Activated CD8-positive, alpha-beta memory T cell treated with anti-CD3 and anti-CD28 coated beads for 1 hour (primary cell): ENCODE measurements around the gene KRTAP10-11.
"Not testable (repeated sequence)": the region's sequence is repeated elsewhere in the genome, so short reads cannot be mapped to it uniquely, and the experiment has no call there.

Source experiments
- DNase-seq, 2 donors: peaks; one replicate each; pipeline ENCODE4 v3.0.0-alpha.2; 2020; ENCODE audit warnings: low read depth in 1 of 2; ENCODE audit errors: extremely low read depth in 1 of 2

Gene KRTAP10-11

GRCh38 chr21:44661567-44661966, 15.4 kb downstream of the KRTAP10-11 start:
- not testable (repeated sequence) for DNase-seq

GRCh38 chr21:44664691-44665090, 18.5 kb downstream of the KRTAP10-11 start:
- no peak for DNase-seq

- DNase-seq, result no peak
Measured at GRCh38 chr21:44666401-44667320, 20.4 kb downstream of the KRTAP10-11 start, which contains the start of gene KRTAP12-2. KRTAP12-2 (minus strand) TSS chr21:44666927; CDS start chr21:44666886, 41 bp downstream.

GRCh38 chr21:44667612-44668011, 21.4 kb downstream of the KRTAP10-11 start:
- no peak for DNase-seq

- DNase-seq, result no peak
Measured at GRCh38 chr21:44670642-44671432, 24.6 kb downstream of the KRTAP10-11 start.

GRCh38 chr21:44671911-44672310, 25.7 kb downstream of the KRTAP10-11 start:
- no peak for DNase-seq

- DNase-seq, result no peak
Measured at GRCh38 chr21:44677881-44678280, 31.7 kb downstream of the KRTAP10-11 start.

GRCh38 chr21:44681152-44681551, 34.9 kb downstream of the KRTAP10-11 start:
- DNase-seq, result no peak

GRCh38 chr21:44681861-44682579, 35.8 kb downstream of the KRTAP10-11 start, which contains the start of gene KRTAP12-1:
KRTAP12-1 (minus strand) TSS chr21:44682163; CDS start chr21:44682123, 40 bp downstream.
- DNase-seq, result no peak

- DNase-seq, result no peak
Measured at GRCh38 chr21:44682580-44683151, 36.5 kb downstream of the KRTAP10-11 start.

GRCh38 chr21:44684077-44684476, 37.9 kb downstream of the KRTAP10-11 start:
- no peak for DNase-seq

- no peak for DNase-seq
Measured at GRCh38 chr21:44684483-44684882, 38.3 kb downstream of the KRTAP10-11 start.

GRCh38 chr21:44685050-44685449, 38.8 kb downstream of the KRTAP10-11 start:
- DNase-seq, result not testable (repeated sequence)

- DNase-seq, result no peak
Measured at GRCh38 chr21:44686000-44686781, 40.0 kb downstream of the KRTAP10-11 start.

- DNase-seq, result no peak
Measured at GRCh38 chr21:44686843-44687561, 40.8 kb downstream of the KRTAP10-11 start.

GRCh38 chr21:44687671-44688070, 41.5 kb downstream of the KRTAP10-11 start:
- DNase-seq, result no peak

GRCh38 chr21:44689740-44690139, 43.5 kb downstream of the KRTAP10-11 start:
- DNase-seq, result not testable (repeated sequence)

GRCh38 chr21:44691686-44692085, 45.5 kb downstream of the KRTAP10-11 start:
- no peak for DNase-seq
